Transverse colon (tissue), 4 donors: ENCODE measurements around the gene MAPKBP1. TPM values are rescaled to one million over a fixed set of nuclear protein-coding genes. Genes with fewer than 3 reads are reported as not detected.

Source experiments
- DNase-seq: peaks from one replicate; pipeline ENCODE4 v3.0.0-alpha.2; 2019
- H3K27ac ChIP-seq, 4 donors: fragments of 200-600 bp; sonication (generic); 2 replicates each; pipeline ENCODE4 v1.5.1; 2016 to 2018; ENCODE audit warnings: inconsistent platforms in 4 of 4
- H3K27me3 ChIP-seq: fragments of 200-600 bp; sonication (generic); 2 replicates; pipeline ENCODE4 v1.5.1; 2017; ENCODE audit warnings: inconsistent platforms
- H3K36me3 ChIP-seq, 4 donors: fragments of 200-600 bp; sonication (generic); 2 replicates each; pipeline ENCODE4 v1.5.1; 2017 to 2019; ENCODE audit warnings: inconsistent platforms in 4 of 4
- H3K4me1 ChIP-seq, 4 donors: fragments of 200-600 bp; sonication (generic); 2 replicates each; pipeline ENCODE4 v1.5.1; 2017 to 2020; ENCODE audit warnings: inconsistent platforms in 4 of 4
- H3K4me3 ChIP-seq, 4 donors: fragments of 200-600 bp; sonication (generic); 1 replicate in 1 of 4; 2 replicates in 3 of 4; pipeline versions ENCODE4 v1.5.1 to v1.6.1; 2017 to 2019; ENCODE audit warnings: inconsistent platforms in 4 of 4
- H3K9me3 ChIP-seq, 2 donors: fragments of 200-600 bp; sonication (generic); 2 replicates each; pipeline ENCODE4 v1.5.1; 2017 to 2019; ENCODE audit warnings: inconsistent platforms in 2 of 2
- EP300 ChIP-seq: sonication (generic); formaldehyde crosslinking; IDR thresholded peaks from one replicate; pipeline ENCODE4 v1.6.1; 2017; ENCODE audit warnings: antibody characterized with exemption, low read depth
- POLR2A ChIP-seq: fragments of 450-650 bp; IDR thresholded peaks from one replicate; pipeline ENCODE4 v1.6.1; 2016; ENCODE audit warnings: antibody characterized with exemption, mild to moderate bottlenecking, moderate library complexity
- POLR2AphosphoS5 ChIP-seq, 3 donors: sonication (generic); formaldehyde crosslinking; IDR thresholded peaks; one replicate each; pipeline ENCODE4 v1.6.1; 2016; ENCODE audit warnings: antibody characterized with exemption in 3 of 3
- WGBS, 2 donors: methylation state at CpG; one replicate each; pipeline ENCODE4 v1.1.5; 2018; ENCODE audit warnings: low coverage in 1 of 2; 5-methylcytosine and 5-hydroxymethylcytosine counted together
- in situ Hi-C, 4 donors: fragments of 200-750 bp; cut with MboI; loops; one replicate each; pipeline versions ENCODE4 v1.15.0 to v1.15.1; 2017; ENCODE audit warnings: low sequenced_read_pairs in 3 of 4, low pct_ligation_motif_present in 1 of 4, low pct_unique_long_range_greater_than_20kb in 1 of 4
- intact Hi-C: fragments of 100-400 bp; cut with DNase I; formaldehyde crosslinking; loops from one replicate; pipeline ENCODE4 v1.15.1; 2023; ENCODE audit warnings: low total_unique reads
- total RNA-seq, 4 donors: library from RNA; depleted of rRNA; stranded (reverse); fragments of >200 nt; gene quantifications; one replicate each; pipeline ENCODE4 v1.1.0, GENCODE V29; 2016
- TF ChIP-seq, protein P1 (sequence below), 5 experiments: fragments of 200-600 bp in 3 of 5; fragments of 450-650 bp in 2 of 5; sonication (generic) in 3 of 5; IDR thresholded peaks; 1 replicate in 2 of 5; 2 replicates in 3 of 5; pipeline ENCODE4 v1.5.1; 2016 to 2017; ENCODE audit warnings: antibody characterized with exemption in 5 of 5, inconsistent platforms in 3 of 5, mild to moderate bottlenecking in 2 of 5, moderate library complexity in 1 of 5

MAPKBP1 gene
- total RNA-seq, 4 donors from 2014 or later = 16.0 to 36.4 (median 16.8) TPM

DNA sequence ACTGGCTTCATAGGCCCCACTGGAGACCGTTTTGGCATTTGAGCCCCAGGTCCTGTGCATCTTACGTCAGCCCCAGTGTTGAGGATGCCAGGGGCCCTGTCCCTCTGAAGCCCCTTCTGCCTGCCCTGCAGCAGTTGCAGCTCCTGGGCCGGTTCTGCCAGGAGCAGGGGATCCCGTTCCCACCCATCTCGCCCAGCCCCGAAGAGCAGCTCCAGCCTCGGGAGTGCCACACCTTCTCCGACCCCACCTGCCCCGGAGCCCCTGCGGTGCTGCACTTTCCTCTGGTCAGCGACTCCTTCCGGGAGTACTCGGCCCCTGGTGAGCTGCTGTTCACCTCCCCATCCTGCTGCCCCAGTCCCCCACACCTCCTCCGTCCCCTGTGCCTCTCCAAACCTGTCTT, 72.9 kb downstream of the MAPKBP1 start:
- H3K27me3 ChIP-seq = peaks cover 8% of the 10 kb centered on the region
- no peaks in the 10 kb centered on the region for H3K4me1 ChIP-seq
- H3K27ac ChIP-seq = no peak overlapping the region
- WGBS, 2 donors = 91% methylated on average over 12 of the region's 14 CpGs; no CpG with 5 or more reads in 1 of the 2 donors
- TF ChIP-seq POLR2A (no peak), EP300 (no peak), POLR2AphosphoS5 (IDR thresholded peaks at IDR 0.05) (no peak)
- TF ChIP-seq, protein P1, sequence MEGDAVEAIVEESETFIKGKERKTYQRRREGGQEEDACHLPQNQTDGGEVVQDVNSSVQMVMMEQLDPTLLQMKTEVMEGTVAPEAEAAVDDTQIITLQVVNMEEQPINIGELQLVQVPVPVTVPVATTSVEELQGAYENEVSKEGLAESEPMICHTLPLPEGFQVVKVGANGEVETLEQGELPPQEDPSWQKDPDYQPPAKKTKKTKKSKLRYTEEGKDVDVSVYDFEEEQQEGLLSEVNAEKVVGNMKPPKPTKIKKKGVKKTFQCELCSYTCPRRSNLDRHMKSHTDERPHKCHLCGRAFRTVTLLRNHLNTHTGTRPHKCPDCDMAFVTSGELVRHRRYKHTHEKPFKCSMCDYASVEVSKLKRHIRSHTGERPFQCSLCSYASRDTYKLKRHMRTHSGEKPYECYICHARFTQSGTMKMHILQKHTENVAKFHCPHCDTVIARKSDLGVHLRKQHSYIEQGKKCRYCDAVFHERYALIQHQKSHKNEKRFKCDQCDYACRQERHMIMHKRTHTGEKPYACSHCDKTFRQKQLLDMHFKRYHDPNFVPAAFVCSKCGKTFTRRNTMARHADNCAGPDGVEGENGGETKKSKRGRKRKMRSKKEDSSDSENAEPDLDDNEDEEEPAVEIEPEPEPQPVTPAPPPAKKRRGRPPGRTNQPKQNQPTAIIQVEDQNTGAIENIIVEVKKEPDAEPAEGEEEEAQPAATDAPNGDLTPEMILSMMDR (IDR thresholded peaks at IDR 0.05) = no peak
- in situ Hi-C loops = no loop called here
- no peak for DNase-seq
- H3K4me3 ChIP-seq = no peak overlapping the region
- intact Hi-C loops = no loop called here
- H3K36me3 ChIP-seq = peaks cover 0 to 21% (median 8%) of the 10 kb centered on the region in 4 donors
- no peaks in the 10 kb centered on the region for H3K9me3 ChIP-seq

DNA sequence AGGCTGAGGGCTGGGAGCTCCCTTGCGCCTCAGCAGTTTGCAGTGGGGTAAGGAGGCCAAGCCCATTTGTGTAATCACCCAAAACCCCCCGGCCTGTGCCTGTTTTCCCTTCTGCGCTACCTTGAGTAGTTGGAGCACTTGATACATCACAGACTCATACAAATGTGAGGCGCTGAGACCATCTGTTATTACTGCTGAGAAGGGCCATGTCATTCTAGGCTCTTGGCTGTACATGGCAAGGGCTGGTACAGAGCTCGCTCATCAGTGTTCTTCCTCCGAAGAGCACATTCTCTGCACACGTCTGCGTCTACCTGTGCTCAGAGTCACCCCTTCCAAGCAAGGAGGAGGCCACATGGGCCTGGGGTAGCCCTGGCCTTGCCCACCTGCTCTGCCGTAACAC, 73.7 kb downstream of the MAPKBP1 start:
- Histone ChIP-seq H3K4me1 (no peaks in the 10 kb centered on the region), H3K27ac (no peak overlapping the region), H3K9me3 (no peaks in the 10 kb centered on the region), H3K4me3 (no peak overlapping the region), H3K36me3 (peaks cover 0 to 21% (median 8%) of the 10 kb centered on the region in 4 donors), H3K27me3 (peaks cover 14% of the 10 kb centered on the region)
- in situ Hi-C loops = no loop called here
- WGBS, 2 donors = 97 to 100% methylated on average over 3 to 8 of the region's 9 CpGs
- intact Hi-C loops = no loop called here
- no peak for DNase-seq
- TF ChIP-seq POLR2AphosphoS5 (IDR thresholded peaks at IDR 0.05) = no peak
- no peak for TF ChIP-seq POLR2A
- no peak for TF ChIP-seq EP300
- TF ChIP-seq, protein P1 (IDR thresholded peaks at IDR 0.05) = no peak

DNA sequence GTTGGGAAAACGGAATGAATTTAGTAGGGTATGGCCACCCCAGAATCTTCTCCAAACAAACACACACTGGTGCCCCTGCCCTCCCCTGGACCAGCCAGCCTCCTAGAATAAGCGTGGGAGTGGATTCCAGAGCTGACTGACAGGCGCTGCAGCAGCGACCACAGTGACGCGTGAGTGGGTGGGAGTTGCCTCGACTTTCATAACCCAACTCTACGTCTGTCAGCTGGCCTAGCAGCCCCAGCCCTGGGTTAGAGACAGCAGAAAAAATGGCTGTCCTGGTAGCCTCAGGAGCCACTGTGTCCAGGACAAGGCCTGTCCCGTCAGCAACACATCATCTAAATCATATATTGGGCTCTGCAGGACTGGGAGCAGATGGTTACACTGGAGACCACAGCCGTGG, 74.3 kb downstream of the MAPKBP1 start:
- intact Hi-C loops (no loop called here), in situ Hi-C loops (no loop called here)
- Histone ChIP-seq H3K36me3 (peaks cover 0 to 21% (median 8%) of the 10 kb centered on the region in 4 donors), H3K4me3 (no peak overlapping the region), H3K27me3 (peaks cover 15% of the 10 kb centered on the region), H3K9me3 (no peaks in the 10 kb centered on the region), H3K27ac (no peak overlapping the region), H3K4me1 (no peaks in the 10 kb centered on the region)
- DNase-seq = no peak
- no peak for TF ChIP-seq EP300
- 60 to 81% methylated on average over 1 to 10 of the region's 10 CpGs for WGBS, 2 donors

DNA sequence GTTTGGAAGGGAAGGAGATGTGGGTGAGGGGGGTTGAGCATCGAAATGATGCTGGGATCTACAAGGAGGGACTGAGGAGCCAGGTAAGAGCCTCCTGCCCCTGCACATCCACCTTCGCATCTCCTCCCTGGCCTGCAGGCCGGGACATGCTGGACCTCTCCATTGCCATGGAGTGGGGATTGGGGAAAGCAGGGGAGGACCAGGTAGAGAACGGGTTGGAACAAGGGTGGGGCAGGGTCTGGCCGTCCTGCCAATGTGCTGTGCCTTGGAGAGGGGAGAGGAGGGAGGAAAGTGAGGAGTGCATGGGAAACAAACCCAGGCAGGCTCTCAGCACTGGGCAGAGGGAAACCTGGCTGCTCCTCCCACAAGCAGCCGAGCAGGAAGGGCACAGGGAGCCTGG, 74.9 kb downstream of the MAPKBP1 start:
- WGBS, 2 donors = 76% methylated on average over 6 of the region's 6 CpGs; no CpG with 5 or more reads in 1 of the 2 donors
- in situ Hi-C loops (no loop called here), intact Hi-C loops (no loop called here)

More for the DNA sequence above, 74.9 kb downstream of the MAPKBP1 start:
- H3K4me3 ChIP-seq = no peak overlapping the region
- TF ChIP-seq, protein P1 (IDR thresholded peaks at IDR 0.05) = no peak
- TF ChIP-seq EP300 (no peak), POLR2A (no peak), POLR2AphosphoS5 (IDR thresholded peaks at IDR 0.05) (no peak)
- H3K36me3 ChIP-seq = peaks cover 0 to 21% (median 8%) of the 10 kb centered on the region in 4 donors
- H3K9me3 ChIP-seq = no peaks in the 10 kb centered on the region
- no peak for DNase-seq
- no peak overlapping the region for H3K27ac ChIP-seq
- H3K4me1 ChIP-seq = no peaks in the 10 kb centered on the region
- H3K27me3 ChIP-seq = peaks cover 21% of the 10 kb centered on the region
